GM21619 (cell line): Measurements from ENCODE around the gene RGS8.

Source experiments
- ATAC-seq: cut with Tn5 transposase; IDR thresholded peaks from one replicate; pipeline ENCODE4 v1.9.1; 2021; ENCODE audit not compliant: unreplicated experiment

The RGS8 gene, protein sequence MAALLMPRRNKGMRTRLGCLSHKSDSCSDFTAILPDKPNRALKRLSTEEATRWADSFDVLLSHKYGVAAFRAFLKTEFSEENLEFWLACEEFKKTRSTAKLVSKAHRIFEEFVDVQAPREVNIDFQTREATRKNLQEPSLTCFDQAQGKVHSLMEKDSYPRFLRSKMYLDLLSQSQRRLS

GRCh38 chr1:182684116-182684828 lies at the start of gene RGS8:
RGS8 (minus strand) TSS chr1:182684587; CDS start chr1:182669649, 14,938 bp downstream.
- ATAC-seq, result no peak

- ATAC-seq, result no peak
These were observed 47.6 kb upstream of the RGS8 start for GRCh38 chr1:182731852-182732575.

GRCh38 chr1:182726912-182727311 lies 42.5 kb upstream of the RGS8 start:
- ATAC-seq, result no peak

- no peak for ATAC-seq
These were observed 41.2 kb upstream of the RGS8 start for GRCh38 chr1:182725259-182726255.

- ATAC-seq, result no peak
These were observed 39.8 kb upstream of the RGS8 start for GRCh38 chr1:182724215-182724614.

DNA sequence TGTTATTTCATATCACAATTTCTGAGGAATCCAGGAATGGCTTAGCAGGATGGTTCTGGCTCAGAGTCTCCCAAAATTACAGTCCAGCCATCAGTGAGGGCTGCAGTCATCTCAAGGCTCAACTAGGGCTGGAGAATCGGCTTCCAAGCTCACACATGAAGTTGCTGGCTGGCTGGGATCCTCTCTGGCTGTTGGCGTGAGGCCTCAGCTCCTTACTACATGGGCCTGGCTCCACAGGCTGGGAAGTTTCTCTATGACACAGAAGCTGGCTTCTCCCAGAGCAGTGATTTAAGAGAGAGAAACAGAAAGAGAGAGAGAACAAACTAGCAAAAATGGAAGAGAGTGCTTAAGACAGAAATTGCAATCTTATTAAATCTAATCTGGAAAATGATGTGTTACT lies 38.8 kb upstream of the RGS8 start:
- ATAC-seq, result no peak

DNA sequence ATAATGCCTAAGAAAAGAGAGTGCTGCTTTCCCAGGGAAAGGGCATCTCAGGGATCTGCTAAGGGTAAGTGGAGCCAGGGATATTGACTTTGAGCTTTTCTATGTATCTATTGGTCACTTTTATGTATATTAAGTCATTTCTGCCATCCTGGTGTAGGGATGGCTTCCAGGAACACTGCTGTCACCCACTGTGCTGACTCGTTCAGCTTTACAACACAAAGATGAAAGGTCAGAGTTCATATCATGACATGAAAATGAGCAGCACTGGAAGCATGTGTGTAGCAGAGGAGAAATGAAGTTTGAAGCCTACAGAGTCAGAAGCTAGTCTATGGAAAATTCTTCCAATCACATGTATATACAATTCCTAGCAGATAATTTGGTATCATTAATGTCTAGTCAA lies 37.1 kb upstream of the RGS8 start:
- ATAC-seq, result no peak

DNA sequence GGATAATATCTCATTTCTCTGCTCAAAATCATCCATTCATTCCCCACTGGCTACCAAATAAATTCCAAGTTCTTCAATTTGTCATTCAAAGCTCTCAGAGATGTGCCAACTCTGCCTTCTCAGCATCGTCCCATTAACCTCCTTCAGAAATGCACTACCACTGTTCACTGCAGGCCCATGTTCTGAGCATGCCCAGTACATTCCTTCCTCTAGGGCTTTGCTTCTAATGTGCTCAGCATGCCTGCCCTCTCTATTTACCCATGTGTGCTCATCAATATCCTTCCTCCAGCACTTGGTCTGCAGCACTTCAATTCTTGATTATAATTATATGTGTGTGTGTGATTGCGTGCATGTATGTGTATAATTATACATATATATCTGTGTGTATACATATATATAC lies 36.1 kb upstream of the RGS8 start:
- no peak for ATAC-seq

GRCh38 chr1:182719553-182719952 lies 35.2 kb upstream of the RGS8 start:
- ATAC-seq, result no peak

- ATAC-seq, result no peak
These were observed 33.9 kb upstream of the RGS8 start for GRCh38 chr1:182718311-182718710.

GRCh38 chr1:182716740-182717720 lies 32.6 kb upstream of the RGS8 start:
- ATAC-seq, result no peak

DNA sequence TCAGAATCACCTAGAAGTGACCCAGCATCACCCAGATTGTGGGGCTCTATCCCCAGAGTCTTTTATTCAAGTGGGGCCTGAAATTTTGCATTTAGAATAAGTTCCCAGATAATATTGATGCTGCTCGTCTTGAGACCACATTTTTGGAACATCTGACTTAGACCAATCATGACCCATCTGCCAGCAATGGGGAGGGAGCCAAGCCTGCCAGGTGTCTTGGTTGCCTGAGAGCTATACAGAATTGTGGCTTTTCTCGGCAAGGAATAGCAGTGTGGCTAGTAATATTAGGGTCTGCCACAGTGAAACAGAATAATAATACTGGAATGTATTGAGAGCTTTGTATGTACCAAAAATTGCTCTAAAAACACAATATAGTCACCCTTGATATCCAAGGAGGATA lies 31.1 kb upstream of the RGS8 start:
- ATAC-seq, result no peak

- no peak for ATAC-seq
These were observed 30.2 kb upstream of the RGS8 start for GRCh38 chr1:182714546-182714945.

- no peak for ATAC-seq
These were observed 29.6 kb upstream of the RGS8 start for GRCh38 chr1:182713939-182714338.

GRCh38 chr1:182713492-182713891 lies 29.1 kb upstream of the RGS8 start:
- no peak for ATAC-seq

DNA sequence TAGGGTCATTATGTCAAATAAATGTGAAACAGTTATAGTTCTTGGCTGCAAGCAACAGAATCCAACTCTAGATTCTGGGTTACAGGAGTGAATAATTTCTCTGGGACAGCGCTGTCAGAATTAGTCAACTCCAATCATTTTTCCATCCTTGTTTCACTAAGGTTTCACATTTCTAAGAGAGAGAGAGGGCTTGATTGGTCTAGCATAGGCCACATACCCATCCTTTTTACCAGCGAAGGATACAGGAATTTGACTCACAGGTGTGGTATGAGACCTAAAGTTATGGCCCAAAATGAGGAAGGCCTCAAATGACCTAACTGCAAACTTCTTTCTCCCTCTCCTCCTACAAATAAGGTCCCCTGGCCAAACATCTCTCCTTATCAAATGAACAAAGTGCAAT lies 25.5 kb upstream of the RGS8 start:
- ATAC-seq, result no peak

- no peak for ATAC-seq
These were observed 24.9 kb upstream of the RGS8 start for GRCh38 chr1:182709225-182709764.

- no peak for ATAC-seq
These were observed 22.7 kb upstream of the RGS8 start for GRCh38 chr1:182707122-182707521.

DNA sequence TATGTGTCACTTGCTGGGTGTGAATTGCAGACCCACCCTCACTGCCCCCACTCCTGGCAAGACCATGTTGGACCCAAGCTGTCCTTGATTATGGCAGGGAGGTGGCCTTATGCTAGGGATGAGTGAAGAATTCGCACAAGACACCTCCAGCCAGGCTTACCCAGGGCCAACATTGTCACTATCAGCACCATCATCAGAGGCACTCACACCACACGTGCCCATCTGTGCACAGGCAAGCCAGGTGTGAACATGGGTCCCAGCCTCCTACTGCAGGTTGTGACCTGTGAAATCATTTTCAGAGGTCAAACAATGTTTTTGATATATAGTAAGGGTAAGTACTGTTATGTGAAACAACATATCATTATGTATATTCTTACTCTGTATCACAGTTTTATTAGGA lies 20.3 kb upstream of the RGS8 start:
- no peak for ATAC-seq

DNA sequence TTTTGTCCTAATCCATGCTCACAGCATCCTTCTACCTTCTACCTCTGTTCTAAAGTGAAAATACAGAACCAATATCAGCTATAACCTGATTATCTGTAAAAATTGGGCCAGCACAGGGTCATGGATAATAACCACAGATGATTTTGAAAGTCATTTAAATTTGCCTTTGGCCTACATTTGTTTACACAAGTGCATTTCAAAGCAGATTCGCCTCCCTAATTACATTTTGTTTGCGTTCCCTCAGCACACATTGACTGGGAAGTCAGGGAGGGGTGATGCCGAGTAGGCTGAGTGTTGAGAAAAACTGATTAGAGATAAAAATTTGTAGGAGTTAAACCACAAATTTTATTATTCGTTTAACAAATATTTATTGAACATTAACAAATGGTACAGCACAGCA lies 19.2 kb upstream of the RGS8 start:
- no peak for ATAC-seq
